LNCAP (cell line): ENCODE data around the gene CACYBP.

Experiments used
- TF ChIP-seq, protein P1 (sequence below): fragments of 450-650 bp; IDR thresholded peaks from 2 replicates; pipeline ENCODE4 v1.5.1; 2017; ENCODE audit warnings: mild to moderate bottlenecking

The CACYBP gene

GRCh38 chr1:175019524-175019923, 19.8 kb downstream of the CACYBP start:
- TF ChIP-seq, protein P1, sequence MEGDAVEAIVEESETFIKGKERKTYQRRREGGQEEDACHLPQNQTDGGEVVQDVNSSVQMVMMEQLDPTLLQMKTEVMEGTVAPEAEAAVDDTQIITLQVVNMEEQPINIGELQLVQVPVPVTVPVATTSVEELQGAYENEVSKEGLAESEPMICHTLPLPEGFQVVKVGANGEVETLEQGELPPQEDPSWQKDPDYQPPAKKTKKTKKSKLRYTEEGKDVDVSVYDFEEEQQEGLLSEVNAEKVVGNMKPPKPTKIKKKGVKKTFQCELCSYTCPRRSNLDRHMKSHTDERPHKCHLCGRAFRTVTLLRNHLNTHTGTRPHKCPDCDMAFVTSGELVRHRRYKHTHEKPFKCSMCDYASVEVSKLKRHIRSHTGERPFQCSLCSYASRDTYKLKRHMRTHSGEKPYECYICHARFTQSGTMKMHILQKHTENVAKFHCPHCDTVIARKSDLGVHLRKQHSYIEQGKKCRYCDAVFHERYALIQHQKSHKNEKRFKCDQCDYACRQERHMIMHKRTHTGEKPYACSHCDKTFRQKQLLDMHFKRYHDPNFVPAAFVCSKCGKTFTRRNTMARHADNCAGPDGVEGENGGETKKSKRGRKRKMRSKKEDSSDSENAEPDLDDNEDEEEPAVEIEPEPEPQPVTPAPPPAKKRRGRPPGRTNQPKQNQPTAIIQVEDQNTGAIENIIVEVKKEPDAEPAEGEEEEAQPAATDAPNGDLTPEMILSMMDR, result no peak

GRCh38 chr1:175023043-175023921, 23.5 kb downstream of the CACYBP start, which contains the start of gene MRPS14:
Gene MRPS14 (minus strand): TSS chr1:175023425. CDS start chr1:175023408, 17 bp downstream.
- TF ChIP-seq, protein P1, result no peak

DNA sequence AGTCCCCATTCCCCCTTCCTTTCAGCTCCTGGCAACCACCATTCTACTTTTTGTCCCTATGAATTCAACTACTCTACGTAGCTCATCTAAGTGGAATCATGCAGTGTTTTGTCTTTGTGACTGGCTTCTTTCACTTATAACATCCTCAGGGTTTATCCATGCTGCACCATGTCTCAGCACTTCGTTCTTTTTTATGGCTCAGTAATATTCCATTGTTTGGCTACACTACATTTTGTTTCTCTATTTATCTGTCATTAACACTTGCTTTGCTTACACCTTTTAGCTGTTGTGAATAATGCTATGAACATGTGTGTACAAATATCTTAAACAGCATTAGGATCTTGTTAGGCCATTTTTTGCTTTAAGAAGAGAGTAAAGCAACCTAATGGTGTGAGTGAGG, 25.0 kb downstream of the CACYBP start:
- TF ChIP-seq, protein P1, result no peak

DNA sequence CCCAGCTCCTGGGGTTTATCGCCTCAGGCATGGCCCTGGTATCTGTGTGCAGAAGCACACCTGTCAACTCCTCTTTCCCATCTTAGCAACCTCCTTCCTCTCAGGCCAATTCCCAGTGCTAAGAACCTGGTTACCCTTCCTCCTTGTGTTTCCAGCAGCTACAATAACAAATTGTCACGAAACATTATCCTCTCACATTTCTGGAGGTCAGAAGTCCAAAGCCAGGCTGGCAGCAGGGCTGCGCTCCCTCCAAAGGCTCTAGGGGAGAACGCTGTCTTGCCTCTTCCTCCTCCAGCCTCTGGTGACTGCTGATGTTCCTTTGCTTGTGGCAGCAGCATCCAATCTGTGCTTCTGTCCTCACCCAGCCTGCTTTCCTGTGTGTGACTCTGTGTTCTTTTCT, 34.2 kb downstream of the CACYBP start:
- TF ChIP-seq, protein P1, result no peak

- TF ChIP-seq, protein P1, result no peak
Observed at GRCh38 chr1:175034775-175035174, 35.0 kb downstream of the CACYBP start.

GRCh38 chr1:175035865-175036264, 36.1 kb downstream of the CACYBP start:
- TF ChIP-seq, protein P1, result no peak

- TF ChIP-seq, protein P1, result no peak
Observed at GRCh38 chr1:175036476-175036875, 36.7 kb downstream of the CACYBP start.
